Liver (tissue), 9 donors: ENCODE measurements around the gene SLC17A4. TPM values are rescaled to one million over a fixed set of nuclear protein-coding genes. Genes with fewer than 3 reads are reported as not detected.

Experiments used
- DNase-seq: peaks from one replicate; pipeline ENCODE4 v3.0.0-alpha.2; 2017; ENCODE audit warnings: low spot score
- H3K27ac ChIP-seq, 2 donors: one replicate each; pipeline ENCODE4 v1.7.0; 2013; ENCODE audit warnings: inconsistent platforms in 2 of 2, low read length in 2 of 2, control low read depth in 1 of 2, low read depth in 1 of 2, mild to moderate bottlenecking in 1 of 2
- H3K27me3 ChIP-seq, 4 donors: one replicate each; pipeline versions ENCODE4 v1.6.1 to v1.7.0; 2013; ENCODE audit warnings: low read length in 3 of 4, inconsistent platforms in 1 of 4, mild to moderate bottlenecking in 1 of 4, moderate library complexity in 1 of 4; ENCODE audit not compliant: control insufficient read depth in 4 of 4, insufficient read depth in 4 of 4
- H3K36me3 ChIP-seq, 4 donors: one replicate each; pipeline versions ENCODE4 v1.6.1 to v1.7.0; 2013; ENCODE audit warnings: low read length in 3 of 4, mild to moderate bottlenecking in 3 of 4, low read depth in 1 of 4, moderate library complexity in 1 of 4; ENCODE audit not compliant: control insufficient read depth in 4 of 4, insufficient read depth in 3 of 4
- H3K4me1 ChIP-seq, 4 donors: one replicate each; pipeline versions ENCODE4 v1.6.1 to v1.7.0; 2013; ENCODE audit warnings: low read length in 3 of 4, mild to moderate bottlenecking in 3 of 4, moderate library complexity in 1 of 4; ENCODE audit not compliant: control insufficient read depth in 4 of 4, insufficient read depth in 4 of 4
- H3K4me3 ChIP-seq, 3 donors: one replicate each; pipeline versions ENCODE4 v1.6.1 to v1.7.0; 2013; ENCODE audit warnings: low read length in 3 of 3, control low read depth in 1 of 3, low read depth in 1 of 3, mild to moderate bottlenecking in 1 of 3
- H3K9ac ChIP-seq, 2 donors: one replicate each; pipeline ENCODE4 v1.7.0; 2013; ENCODE audit warnings: low read length in 2 of 2, mild to moderate bottlenecking in 2 of 2, moderate library complexity in 2 of 2, control low read depth in 1 of 2, low read depth in 1 of 2
- H3K9me3 ChIP-seq, 4 donors: one replicate each; pipeline versions ENCODE4 v1.6.1 to v1.7.0; 2013; ENCODE audit warnings: low read length in 3 of 4; ENCODE audit not compliant: control insufficient read depth in 4 of 4
- EGR1 ChIP-seq, 2 donors: IDR thresholded peaks; 2 replicates each; pipeline ENCODE4 v1.6.1; 2016 to 2018; ENCODE audit warnings: antibody characterized with exemption in 2 of 2, low read depth in 2 of 2
- FOXA1 ChIP-seq: IDR thresholded peaks from 2 replicates; pipeline ENCODE4 v1.6.1; 2016; ENCODE audit warnings: antibody characterized with exemption
- FOXA2 ChIP-seq: IDR thresholded peaks from 2 replicates; pipeline ENCODE4 v1.6.1; 2016; ENCODE audit warnings: antibody characterized with exemption
- GABPA ChIP-seq, 2 donors: IDR thresholded peaks in 1 of 2; conservative IDR thresholded peaks in 1 of 2; 2 replicates each; pipeline ENCODE4 v1.6.1; 2016; ENCODE audit warnings: antibody characterized with exemption in 2 of 2, mild to moderate bottlenecking in 1 of 2, moderate library complexity in 1 of 2
- HNF4A ChIP-seq, 2 donors: conservative IDR thresholded peaks; 2 replicates each; pipeline ENCODE4 v1.6.1; 2016; ENCODE audit warnings: antibody characterized with exemption in 2 of 2, mild to moderate bottlenecking in 2 of 2
- HNF4G ChIP-seq: IDR thresholded peaks from 2 replicates; pipeline ENCODE4 v1.6.1; 2016; ENCODE audit warnings: antibody characterized with exemption
- JUND ChIP-seq, 2 donors: IDR thresholded peaks; 2 replicates each; pipeline ENCODE4 v1.6.1; 2016; ENCODE audit warnings: antibody characterized with exemption in 2 of 2
- NR2F2 ChIP-seq: IDR thresholded peaks from 2 replicates; pipeline ENCODE4 v1.6.1; 2016; ENCODE audit warnings: antibody characterized with exemption
- RAD21 ChIP-seq, 2 donors: IDR thresholded peaks; 2 replicates each; pipeline ENCODE4 v1.6.1; 2016; ENCODE audit warnings: antibody characterized with exemption in 2 of 2, mild to moderate bottlenecking in 2 of 2
- RXRA ChIP-seq, 2 donors: IDR thresholded peaks; 2 replicates each; pipeline ENCODE4 v1.6.1; 2017 to 2018; ENCODE audit warnings: antibody characterized with exemption in 2 of 2, mild to moderate bottlenecking in 1 of 2
- SP1 ChIP-seq: IDR thresholded peaks from 2 replicates; pipeline ENCODE4 v1.6.1; 2018; ENCODE audit warnings: antibody characterized with exemption, mild to moderate bottlenecking
- TAF1 ChIP-seq: conservative IDR thresholded peaks from 2 replicates; pipeline ENCODE4 v1.6.1; 2016; ENCODE audit warnings: antibody characterized with exemption, mild to moderate bottlenecking
- YY1 ChIP-seq: IDR thresholded peaks from 2 replicates; pipeline ENCODE4 v1.6.1; 2016; ENCODE audit warnings: antibody characterized with exemption, mild to moderate bottlenecking
- WGBS: extraction: QIAGEN DNeasy Blood & Tissue Kit; methylation state at CpG from one replicate; pipeline ENCODE4 v1.1.7; 2013; 5-methylcytosine and 5-hydroxymethylcytosine counted together
- polyA plus RNA-seq, 2 donors: library from polyadenylated mRNA; stranded (reverse) in 1 of 2; unstranded in 1 of 2; fragments of 200-250 nt in 1 of 2; fragments of >200 nt in 1 of 2; fragmentation: Nextera tagmentation in 1 of 2; extraction: Ambion mirVana in 1 of 2; gene quantifications; one replicate each; pipeline versions ENCODE4 v1.2.1 to v1.2.3, GENCODE V29; 2013 to 2015
- total RNA-seq, 2 donors: library from RNA; depleted of rRNA; stranded (reverse); fragments of >200 nt; gene quantifications; one replicate each; pipeline ENCODE4 v1.2.3, GENCODE V29; 2014
- TF ChIP-seq, protein P1 (sequence below): IDR thresholded peaks from 2 replicates; pipeline ENCODE4 v1.6.1; 2016; ENCODE audit warnings: antibody characterized with exemption, mild to moderate bottlenecking
- TF ChIP-seq, protein P2 (sequence below): IDR thresholded peaks from 2 replicates; pipeline ENCODE4 v1.6.1; 2016; ENCODE audit warnings: antibody characterized with exemption
- TF ChIP-seq, protein P3 (sequence below): IDR thresholded peaks from 2 replicates; pipeline ENCODE4 v1.6.1; 2016; ENCODE audit warnings: antibody characterized with exemption
- TF ChIP-seq, protein P4 (sequence below): IDR thresholded peaks from 2 replicates; pipeline ENCODE4 v1.6.1; 2016; ENCODE audit warnings: antibody characterized with exemption
- TF ChIP-seq, protein P5 (sequence below): fragments of 150-350 bp; IDR thresholded peaks from 2 replicates; pipeline ENCODE4 v1.5.1; 2017; ENCODE audit warnings: improper control_type of control experiment, low read depth, low read length; ENCODE audit not compliant: missing input control
- donor health status: healthy.
- donor health status: healthy.
- donor health status: healthy.
- donor health status: healthy.
- donor health status: healthy.

Gene SLC17A4
- total and polyA plus RNA-seq, 4 donors = 4.4 to 27.3 (median 8.4) TPM

DNA sequence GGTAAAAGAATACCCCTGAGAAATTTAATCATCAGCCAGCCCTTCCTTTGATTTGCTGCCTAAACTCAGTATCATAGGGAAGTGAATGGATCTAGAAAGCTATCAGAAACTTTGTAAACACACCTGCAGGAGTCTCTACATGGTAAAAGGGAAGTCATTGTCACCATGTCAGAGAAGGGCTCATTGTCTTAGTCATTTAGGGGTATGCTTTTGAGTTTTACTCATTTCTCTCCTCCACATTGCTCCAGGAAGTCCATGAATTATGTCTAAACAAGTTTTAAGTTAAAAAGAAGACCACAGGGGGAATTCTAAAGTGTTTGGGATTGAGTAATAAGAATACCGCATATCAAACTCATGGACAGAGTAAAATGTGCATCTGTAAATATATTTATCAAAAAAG lies 74.8 kb downstream of the SLC17A4 start:
- Histone ChIP-seq H3K36me3 (peaks cover 0 to 4% (median 1%) of the 10 kb centered on the region in 4 donors), H3K27ac (no peak overlapping the region), H3K4me3 (no peak overlapping the region), H3K27me3 (no peaks in the 10 kb centered on the region), H3K9ac (no peak overlapping the region), H3K4me1 (peaks cover 0 to 37% (median 19%) of the 10 kb centered on the region in 4 donors), H3K9me3 (no peaks in the 10 kb centered on the region)
- no peak for TF ChIP-seq FOXA2
- no peak for TF ChIP-seq YY1
- no peak for TF ChIP-seq RAD21 (IDR thresholded peaks at IDR 0.05)
- TF ChIP-seq HNF4G = no peak
- TF ChIP-seq SP1 = no peak
- TF ChIP-seq FOXA1 = no peak
- TF ChIP-seq, protein P1, sequence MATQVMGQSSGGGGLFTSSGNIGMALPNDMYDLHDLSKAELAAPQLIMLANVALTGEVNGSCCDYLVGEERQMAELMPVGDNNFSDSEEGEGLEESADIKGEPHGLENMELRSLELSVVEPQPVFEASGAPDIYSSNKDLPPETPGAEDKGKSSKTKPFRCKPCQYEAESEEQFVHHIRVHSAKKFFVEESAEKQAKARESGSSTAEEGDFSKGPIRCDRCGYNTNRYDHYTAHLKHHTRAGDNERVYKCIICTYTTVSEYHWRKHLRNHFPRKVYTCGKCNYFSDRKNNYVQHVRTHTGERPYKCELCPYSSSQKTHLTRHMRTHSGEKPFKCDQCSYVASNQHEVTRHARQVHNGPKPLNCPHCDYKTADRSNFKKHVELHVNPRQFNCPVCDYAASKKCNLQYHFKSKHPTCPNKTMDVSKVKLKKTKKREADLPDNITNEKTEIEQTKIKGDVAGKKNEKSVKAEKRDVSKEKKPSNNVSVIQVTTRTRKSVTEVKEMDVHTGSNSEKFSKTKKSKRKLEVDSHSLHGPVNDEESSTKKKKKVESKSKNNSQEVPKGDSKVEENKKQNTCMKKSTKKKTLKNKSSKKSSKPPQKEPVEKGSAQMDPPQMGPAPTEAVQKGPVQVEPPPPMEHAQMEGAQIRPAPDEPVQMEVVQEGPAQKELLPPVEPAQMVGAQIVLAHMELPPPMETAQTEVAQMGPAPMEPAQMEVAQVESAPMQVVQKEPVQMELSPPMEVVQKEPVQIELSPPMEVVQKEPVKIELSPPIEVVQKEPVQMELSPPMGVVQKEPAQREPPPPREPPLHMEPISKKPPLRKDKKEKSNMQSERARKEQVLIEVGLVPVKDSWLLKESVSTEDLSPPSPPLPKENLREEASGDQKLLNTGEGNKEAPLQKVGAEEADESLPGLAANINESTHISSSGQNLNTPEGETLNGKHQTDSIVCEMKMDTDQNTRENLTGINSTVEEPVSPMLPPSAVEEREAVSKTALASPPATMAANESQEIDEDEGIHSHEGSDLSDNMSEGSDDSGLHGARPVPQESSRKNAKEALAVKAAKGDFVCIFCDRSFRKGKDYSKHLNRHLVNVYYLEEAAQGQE = no peak
- TF ChIP-seq HNF4A (conservative IDR thresholded peaks at IDR 0.05) = no peak
- TF ChIP-seq EGR1 (IDR thresholded peaks at IDR 0.05; ENCODE audit: low read depth in 2 of 2) = no peak
- TF ChIP-seq, protein P2, sequence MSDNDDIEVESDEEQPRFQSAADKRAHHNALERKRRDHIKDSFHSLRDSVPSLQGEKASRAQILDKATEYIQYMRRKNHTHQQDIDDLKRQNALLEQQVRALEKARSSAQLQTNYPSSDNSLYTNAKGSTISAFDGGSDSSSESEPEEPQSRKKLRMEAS = no peak
- TF ChIP-seq NR2F2 = no peak
- TF ChIP-seq, protein P3, sequence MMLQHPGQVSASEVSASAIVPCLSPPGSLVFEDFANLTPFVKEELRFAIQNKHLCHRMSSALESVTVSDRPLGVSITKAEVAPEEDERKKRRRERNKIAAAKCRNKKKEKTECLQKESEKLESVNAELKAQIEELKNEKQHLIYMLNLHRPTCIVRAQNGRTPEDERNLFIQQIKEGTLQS = no peak
- TF ChIP-seq, protein P4, sequence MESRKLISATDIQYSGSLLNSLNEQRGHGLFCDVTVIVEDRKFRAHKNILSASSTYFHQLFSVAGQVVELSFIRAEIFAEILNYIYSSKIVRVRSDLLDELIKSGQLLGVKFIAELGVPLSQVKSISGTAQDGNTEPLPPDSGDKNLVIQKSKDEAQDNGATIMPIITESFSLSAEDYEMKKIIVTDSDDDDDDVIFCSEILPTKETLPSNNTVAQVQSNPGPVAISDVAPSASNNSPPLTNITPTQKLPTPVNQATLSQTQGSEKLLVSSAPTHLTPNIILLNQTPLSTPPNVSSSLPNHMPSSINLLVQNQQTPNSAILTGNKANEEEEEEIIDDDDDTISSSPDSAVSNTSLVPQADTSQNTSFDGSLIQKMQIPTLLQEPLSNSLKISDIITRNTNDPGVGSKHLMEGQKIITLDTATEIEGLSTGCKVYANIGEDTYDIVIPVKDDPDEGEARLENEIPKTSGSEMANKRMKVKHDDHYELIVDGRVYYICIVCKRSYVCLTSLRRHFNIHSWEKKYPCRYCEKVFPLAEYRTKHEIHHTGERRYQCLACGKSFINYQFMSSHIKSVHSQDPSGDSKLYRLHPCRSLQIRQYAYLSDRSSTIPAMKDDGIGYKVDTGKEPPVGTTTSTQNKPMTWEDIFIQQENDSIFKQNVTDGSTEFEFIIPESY = no peak
- no peak for TF ChIP-seq GABPA (IDR thresholded peaks at IDR 0.05 in 1 of 2, conservative IDR thresholded peaks at IDR 0.05 in 1 of 2)
- no peak for TF ChIP-seq JUND (IDR thresholded peaks at IDR 0.05)
- TF ChIP-seq, protein P5, sequence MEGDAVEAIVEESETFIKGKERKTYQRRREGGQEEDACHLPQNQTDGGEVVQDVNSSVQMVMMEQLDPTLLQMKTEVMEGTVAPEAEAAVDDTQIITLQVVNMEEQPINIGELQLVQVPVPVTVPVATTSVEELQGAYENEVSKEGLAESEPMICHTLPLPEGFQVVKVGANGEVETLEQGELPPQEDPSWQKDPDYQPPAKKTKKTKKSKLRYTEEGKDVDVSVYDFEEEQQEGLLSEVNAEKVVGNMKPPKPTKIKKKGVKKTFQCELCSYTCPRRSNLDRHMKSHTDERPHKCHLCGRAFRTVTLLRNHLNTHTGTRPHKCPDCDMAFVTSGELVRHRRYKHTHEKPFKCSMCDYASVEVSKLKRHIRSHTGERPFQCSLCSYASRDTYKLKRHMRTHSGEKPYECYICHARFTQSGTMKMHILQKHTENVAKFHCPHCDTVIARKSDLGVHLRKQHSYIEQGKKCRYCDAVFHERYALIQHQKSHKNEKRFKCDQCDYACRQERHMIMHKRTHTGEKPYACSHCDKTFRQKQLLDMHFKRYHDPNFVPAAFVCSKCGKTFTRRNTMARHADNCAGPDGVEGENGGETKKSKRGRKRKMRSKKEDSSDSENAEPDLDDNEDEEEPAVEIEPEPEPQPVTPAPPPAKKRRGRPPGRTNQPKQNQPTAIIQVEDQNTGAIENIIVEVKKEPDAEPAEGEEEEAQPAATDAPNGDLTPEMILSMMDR = no peak
- WGBS = 94% methylated on average over 1 of the region's 1 CpG
- DNase-seq = no peak

DNA sequence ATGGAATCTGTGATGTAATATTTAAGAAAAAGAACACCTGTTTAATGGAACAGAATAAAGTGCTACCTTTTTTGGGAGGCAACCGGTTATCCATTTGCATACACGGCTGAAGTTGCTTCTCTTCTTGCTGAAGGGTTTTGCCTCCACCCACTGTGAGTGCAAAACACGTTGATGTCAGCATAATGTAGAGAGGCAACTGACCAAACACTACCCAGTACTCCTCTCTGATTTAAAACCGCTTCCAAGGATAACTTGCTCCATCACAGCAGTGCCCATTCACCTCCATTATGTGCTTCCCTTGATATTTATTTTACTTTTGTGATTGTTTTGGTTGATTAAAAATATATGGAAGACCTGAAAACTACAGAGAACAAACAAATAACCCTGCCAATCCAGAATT lies 75.9 kb downstream of the SLC17A4 start:
- no peak for DNase-seq
- Histone ChIP-seq H3K27me3 (no peaks in the 10 kb centered on the region), H3K9me3 (no peaks in the 10 kb centered on the region), H3K27ac (peak overlapping the region in 1 of 2 donors; percentile 68), H3K4me1 (peaks cover 0 to 37% (median 19%) of the 10 kb centered on the region in 4 donors), H3K4me3 (peak overlapping the region; percentile 54 to 71 (median 54)), H3K9ac (peak overlapping the region; percentile 28 to 65), H3K36me3 (peaks cover 0 to 4% (median 1%) of the 10 kb centered on the region in 4 donors)
- 39% methylated on average over 4 of the region's 4 CpGs for WGBS
- TF ChIP-seq YY1 = peak; percentile 47
- TF ChIP-seq, protein P3 = no peak
- no peak for TF ChIP-seq RXRA (IDR thresholded peaks at IDR 0.05)
- TF ChIP-seq TAF1 = peak; percentile 38
- no peak for TF ChIP-seq EGR1 (IDR thresholded peaks at IDR 0.05; ENCODE audit: low read depth in 2 of 2)
- TF ChIP-seq, protein P1 = no peak
- TF ChIP-seq NR2F2 = no peak
- TF ChIP-seq, protein P5 = no peak
- no peak for TF ChIP-seq FOXA2
